AG04449 (cell line): Measurements from ENCODE around the gene KAZN.

Source experiments
- CTCF ChIA-PET: fragments of 350-600 bp; formaldehyde crosslinking; extraction: SDS; loops from one replicate; lab custom pipeline; 2021; ENCODE audit warnings: antibody characterized with exemption; lab: Yijun Ruan, JAX
- POLR2A ChIA-PET: fragments of 400-600, 350-600 bp; formaldehyde crosslinking; extraction: SDS; loops from one replicate; lab custom pipeline; 2020; ENCODE audit warnings: antibody characterized with exemption, inconsistent platforms; lab: Yijun Ruan, JAX
- DNase-seq: peaks from one replicate; pipeline ENCODE4 v3.0.0-alpha.2; 2010; ENCODE audit warnings: low read depth, low spot score
- H3K4me3 ChIP-seq: 2 replicates; pipeline ENCODE4 v1.5.1; 2011; ENCODE audit warnings: low read depth, mild to moderate bottlenecking, control low read depth, low read length
- TF ChIP-seq, protein P1 (sequence below): IDR thresholded peaks from one replicate; pipeline ENCODE4 v1.5.1; 2011; ENCODE audit warnings: mild to moderate bottlenecking, moderate library complexity, low read length, control low read depth, inconsistent platforms; ENCODE audit not compliant: insufficient read depth; ENCODE audit errors: missing control alignments

Gene KAZN

GRCh38 chr1:15026117-15026489 lies 427.6 kb downstream of the KAZN start:
- TF ChIP-seq, protein P1, sequence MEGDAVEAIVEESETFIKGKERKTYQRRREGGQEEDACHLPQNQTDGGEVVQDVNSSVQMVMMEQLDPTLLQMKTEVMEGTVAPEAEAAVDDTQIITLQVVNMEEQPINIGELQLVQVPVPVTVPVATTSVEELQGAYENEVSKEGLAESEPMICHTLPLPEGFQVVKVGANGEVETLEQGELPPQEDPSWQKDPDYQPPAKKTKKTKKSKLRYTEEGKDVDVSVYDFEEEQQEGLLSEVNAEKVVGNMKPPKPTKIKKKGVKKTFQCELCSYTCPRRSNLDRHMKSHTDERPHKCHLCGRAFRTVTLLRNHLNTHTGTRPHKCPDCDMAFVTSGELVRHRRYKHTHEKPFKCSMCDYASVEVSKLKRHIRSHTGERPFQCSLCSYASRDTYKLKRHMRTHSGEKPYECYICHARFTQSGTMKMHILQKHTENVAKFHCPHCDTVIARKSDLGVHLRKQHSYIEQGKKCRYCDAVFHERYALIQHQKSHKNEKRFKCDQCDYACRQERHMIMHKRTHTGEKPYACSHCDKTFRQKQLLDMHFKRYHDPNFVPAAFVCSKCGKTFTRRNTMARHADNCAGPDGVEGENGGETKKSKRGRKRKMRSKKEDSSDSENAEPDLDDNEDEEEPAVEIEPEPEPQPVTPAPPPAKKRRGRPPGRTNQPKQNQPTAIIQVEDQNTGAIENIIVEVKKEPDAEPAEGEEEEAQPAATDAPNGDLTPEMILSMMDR: no peak
- no peak overlapping the region for H3K4me3 ChIP-seq
- DNase-seq: no peak
- CTCF ChIA-PET: interaction anchor here (0.6 to 4.5 kb wide), 15 partner anchors 7 to 246 kb away, joined by 3 to 41 read pairs (median 24); no protein-coding TSS in a partner anchor
- POLR2A ChIA-PET: interaction anchor here (0.6 kb wide), 1 partner anchor 597 kb away, joined by 3 read pairs; no protein-coding TSS in a partner anchor

DNA sequence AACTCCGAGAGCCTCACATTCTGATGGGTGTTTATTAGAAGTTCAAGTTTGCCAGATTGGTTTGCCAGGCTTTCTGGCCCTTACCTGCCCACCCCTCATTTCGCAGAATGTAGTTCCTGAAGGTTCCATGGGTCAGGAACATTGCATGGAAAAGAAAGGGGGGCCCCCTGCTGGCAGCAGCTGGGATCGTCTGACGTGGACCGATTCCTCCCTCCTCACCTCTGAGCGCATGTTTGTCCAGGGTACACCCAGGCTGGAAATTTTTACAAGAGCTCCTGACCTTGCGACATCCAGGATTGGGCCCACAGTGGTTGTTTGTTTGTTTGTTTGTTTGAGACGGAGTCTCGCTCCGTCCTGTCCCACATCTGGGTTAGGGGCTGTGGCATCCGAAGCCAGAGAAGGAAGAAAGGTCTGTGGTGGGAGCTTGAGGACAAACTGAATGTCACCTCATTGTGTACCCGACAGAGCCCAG lies 429.1 kb downstream of the KAZN start:
- ChIA-PET CTCF (interaction anchor here (0.7 to 4.5 kb wide), 36 partner anchors 9 to 247 kb away, joined by 3 to 41 read pairs (median 8); no protein-coding TSS in a partner anchor), POLR2A (interaction anchor here (1.1 to 1.4 kb wide), 2 partner anchors 81 to 85 kb away, joined by 3 to 10 read pairs; no protein-coding TSS in a partner anchor)
- DNase-seq: no peak
- TF ChIP-seq, protein P1: peak; percentile 86
- no peak overlapping the region for H3K4me3 ChIP-seq

- peak; percentile 47 for DNase-seq
- no peak overlapping the region for H3K4me3 ChIP-seq
- ChIA-PET CTCF (interaction anchor here (0.7 to 4.5 kb wide), 35 partner anchors 9 to 248 kb away, joined by 3 to 41 read pairs (median 8); no protein-coding TSS in a partner anchor), POLR2A (interaction anchor here (1.1 to 1.4 kb wide), 2 partner anchors 82 to 86 kb away, joined by 3 to 10 read pairs; no protein-coding TSS in a partner anchor)
- TF ChIP-seq, protein P1: no peak
Measured at GRCh38 chr1:15028102-15028501, 429.6 kb downstream of the KAZN start.

DNA sequence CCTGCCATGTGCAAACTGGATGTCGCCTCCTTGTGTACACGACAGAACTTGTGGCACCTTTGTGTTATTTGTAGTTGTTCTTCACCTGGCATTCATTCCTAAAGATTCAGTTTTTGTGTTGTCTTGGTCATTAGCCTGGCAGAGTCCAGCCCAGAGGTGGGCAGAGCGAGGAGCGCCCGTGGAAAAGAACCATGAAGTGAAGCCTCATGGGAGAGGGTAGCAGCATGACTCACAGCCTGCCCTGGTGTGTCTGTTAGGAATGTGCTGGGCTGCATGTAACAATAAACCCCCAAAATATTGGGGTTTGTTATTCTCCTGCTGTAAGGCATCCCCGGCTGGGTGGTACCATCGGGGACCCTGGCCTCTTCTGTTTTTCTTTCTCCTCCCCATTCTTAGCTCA lies 430.1 kb downstream of the KAZN start:
- DNase-seq: no peak
- TF ChIP-seq, protein P1: no peak
- no peak overlapping the region for H3K4me3 ChIP-seq
- ChIA-PET POLR2A (interaction anchor here (1.1 to 1.4 kb wide), 2 partner anchors 82 to 86 kb away, joined by 3 to 10 read pairs; no protein-coding TSS in a partner anchor), CTCF (interaction anchor here (0.6 to 4.5 kb wide), 24 partner anchors 8 to 261 kb away, joined by 3 to 41 read pairs (median 15); no protein-coding TSS in a partner anchor)

- CTCF ChIA-PET: interaction anchor here (0.6 to 4.5 kb wide), 11 partner anchors 8 to 262 kb away, joined by 3 to 32 read pairs (median 23); no protein-coding TSS in a partner anchor
Measured at GRCh38 chr1:15029036-15029435, 430.6 kb downstream of the KAZN start.

DNA sequence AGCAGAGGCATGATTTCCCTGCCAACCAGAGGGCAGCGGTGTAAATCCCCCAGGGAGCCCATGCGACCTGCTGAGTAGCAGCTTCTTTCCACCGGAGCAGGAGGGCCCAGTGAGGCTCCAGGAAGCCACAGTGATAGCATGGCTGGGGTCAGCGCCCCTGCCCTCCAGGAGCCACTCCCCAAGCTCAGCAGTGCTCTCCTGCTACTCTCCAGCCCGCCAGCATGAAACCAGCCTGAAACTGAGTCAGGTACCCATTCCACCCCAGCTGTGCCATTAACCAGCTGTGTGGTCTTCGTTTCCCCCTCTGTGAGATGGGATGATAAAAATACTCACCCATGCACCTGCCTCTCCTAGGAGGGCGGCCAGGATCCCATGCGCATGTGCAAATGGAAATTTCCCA lies 431.3 kb downstream of the KAZN start:
- DNase-seq: no peak
- no peak overlapping the region for H3K4me3 ChIP-seq
- CTCF ChIA-PET: interaction anchor here (3.8 to 4.5 kb wide), 2 partner anchors 87 to 112 kb away, joined by 19 to 32 read pairs; no protein-coding TSS in a partner anchor
- POLR2A ChIA-PET: no interaction called here
- TF ChIP-seq, protein P1: no peak

More at GRCh38 chr1:15029036-15029435, 430.6 kb downstream of the KAZN start:
- H3K4me3 ChIP-seq: no peak overlapping the region
- TF ChIP-seq, protein P1: no peak
- POLR2A ChIA-PET: no interaction called here
- no peak for DNase-seq
